Sigmoid colon (tissue), 4 donors: ENCODE data around the gene UGP2.

ENCODE experiments used
- CTCF ChIP-seq, 4 experiments: fragments of 450-650 bp in 3 of 4; fragments of 200-600 bp in 1 of 4; IDR thresholded peaks; one replicate each; pipeline ENCODE4 v1.5.1; 2016 to 2019; ENCODE audit warnings: antibody characterized with exemption in 4 of 4, mild to moderate bottlenecking in 3 of 4, moderate library complexity in 2 of 4
- EP300 ChIP-seq, 4 donors: sonication (generic); formaldehyde crosslinking; IDR thresholded peaks; one replicate each; pipeline ENCODE4 v1.6.1; 2017; ENCODE audit warnings: antibody characterized with exemption in 4 of 4
- POLR2A ChIP-seq, 2 donors: fragments of 450-650 bp; IDR thresholded peaks; one replicate each; pipeline ENCODE4 v1.6.1; 2016; ENCODE audit warnings: antibody characterized with exemption in 2 of 2, mild to moderate bottlenecking in 2 of 2, moderate library complexity in 2 of 2
- POLR2AphosphoS5 ChIP-seq, 4 donors: sonication (generic); formaldehyde crosslinking; IDR thresholded peaks; one replicate each; pipeline ENCODE4 v1.6.1; 2017; ENCODE audit warnings: antibody characterized with exemption in 4 of 4

GRCh38 chr2:63811063-63811462, 30.6 kb upstream of the UGP2 start:
- TF ChIP-seq CTCF (IDR thresholded peaks at IDR 0.05), result no peak
- no peak for TF ChIP-seq POLR2AphosphoS5 (IDR thresholded peaks at IDR 0.05)
- TF ChIP-seq POLR2A (IDR thresholded peaks at IDR 0.05), result no peak
- no peak for TF ChIP-seq EP300 (IDR thresholded peaks at IDR 0.05)
